Chondrocyte (in vitro differentiated cells): ENCODE data around the gene MYT1. TPM values are rescaled to one million over a fixed set of nuclear protein-coding genes. Genes with fewer than 3 reads are reported as not detected.
"Not testable (repeated sequence)": the region's sequence is repeated elsewhere in the genome, so short reads cannot be mapped to it uniquely, and the experiment has no call there.

ENCODE experiments used
- DNase-seq: peaks from one replicate; pipeline ENCODE4 v3.0.0; 2021; ENCODE audit warnings: mixed read lengths, low spot score
- H3K27ac Mint-ChIP-seq: one replicate; pipeline ENCODE4 v1.8.0; 2021; ENCODE audit warnings: mild to moderate bottlenecking, moderate library complexity, mixed read lengths; ENCODE audit not compliant: unreplicated experiment
- H3K27me3 Mint-ChIP-seq: 2 replicates; pipeline ENCODE4 v1.8.0; 2021; ENCODE audit warnings: low read depth, mixed read lengths
- H3K36me3 Mint-ChIP-seq: 2 replicates; pipeline ENCODE4 v1.8.0; 2021; ENCODE audit warnings: low read depth, mixed read lengths
- H3K4me1 Mint-ChIP-seq: 2 replicates; pipeline ENCODE4 v1.8.0; 2021; ENCODE audit warnings: low read depth, mild to moderate bottlenecking, mixed read lengths
- H3K4me3 Mint-ChIP-seq: one replicate; pipeline ENCODE4 v1.8.0; 2021; ENCODE audit warnings: mild to moderate bottlenecking, moderate library complexity, mixed read lengths; ENCODE audit not compliant: unreplicated experiment
- H3K9me3 Mint-ChIP-seq: 2 replicates; pipeline ENCODE4 v1.8.0; 2021; ENCODE audit warnings: low read depth, mixed read lengths
- total RNA-seq: library from RNA; stranded (reverse); gene quantifications from 3 replicates; pipeline ENCODE4 v1.2.1, GENCODE V29; 2021
- TF ChIP-seq, protein P1 (sequence below): fragments of 200-600 bp; sonication (generic); IDR thresholded peaks from 2 replicates; pipeline ENCODE4 v1.5.0; 2021; ENCODE audit warnings: antibody characterized with exemption, mild to moderate bottlenecking, moderate library complexity

Gene MYT1
- total RNA-seq, 1 donor from 2014 or later, result not detected

DNA sequence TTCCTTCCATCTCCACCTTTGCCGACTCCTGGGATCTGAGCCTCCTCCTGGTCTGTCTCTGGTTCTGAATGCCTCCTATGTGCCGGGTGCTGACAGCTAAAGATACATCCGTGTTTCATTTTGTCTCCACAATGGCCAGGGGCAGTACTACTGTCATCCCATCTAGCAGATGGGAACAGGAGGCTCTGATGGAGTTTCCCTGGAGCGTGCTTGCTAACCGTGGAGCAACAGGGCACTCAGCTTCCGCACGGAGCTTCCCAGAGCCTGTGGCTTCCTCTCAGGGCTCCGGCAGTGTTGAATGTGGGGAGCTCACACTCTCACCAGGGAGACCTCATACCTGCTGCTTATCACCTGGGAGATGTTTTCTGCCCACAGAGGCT lies 45.0 kb upstream of the MYT1 start:
- Mint-ChIP-seq H3K27ac (no peak overlapping the region), H3K4me3 (no peak overlapping the region), H3K9me3 (no peaks in the 10 kb centered on the region), H3K36me3 (no peaks in the 10 kb centered on the region), H3K27me3 (peaks cover 19% of the 10 kb centered on the region), H3K4me1 (peaks cover 7% of the 10 kb centered on the region)
- no peak for DNase-seq
- TF ChIP-seq, protein P1, sequence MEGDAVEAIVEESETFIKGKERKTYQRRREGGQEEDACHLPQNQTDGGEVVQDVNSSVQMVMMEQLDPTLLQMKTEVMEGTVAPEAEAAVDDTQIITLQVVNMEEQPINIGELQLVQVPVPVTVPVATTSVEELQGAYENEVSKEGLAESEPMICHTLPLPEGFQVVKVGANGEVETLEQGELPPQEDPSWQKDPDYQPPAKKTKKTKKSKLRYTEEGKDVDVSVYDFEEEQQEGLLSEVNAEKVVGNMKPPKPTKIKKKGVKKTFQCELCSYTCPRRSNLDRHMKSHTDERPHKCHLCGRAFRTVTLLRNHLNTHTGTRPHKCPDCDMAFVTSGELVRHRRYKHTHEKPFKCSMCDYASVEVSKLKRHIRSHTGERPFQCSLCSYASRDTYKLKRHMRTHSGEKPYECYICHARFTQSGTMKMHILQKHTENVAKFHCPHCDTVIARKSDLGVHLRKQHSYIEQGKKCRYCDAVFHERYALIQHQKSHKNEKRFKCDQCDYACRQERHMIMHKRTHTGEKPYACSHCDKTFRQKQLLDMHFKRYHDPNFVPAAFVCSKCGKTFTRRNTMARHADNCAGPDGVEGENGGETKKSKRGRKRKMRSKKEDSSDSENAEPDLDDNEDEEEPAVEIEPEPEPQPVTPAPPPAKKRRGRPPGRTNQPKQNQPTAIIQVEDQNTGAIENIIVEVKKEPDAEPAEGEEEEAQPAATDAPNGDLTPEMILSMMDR, result no peak

DNA sequence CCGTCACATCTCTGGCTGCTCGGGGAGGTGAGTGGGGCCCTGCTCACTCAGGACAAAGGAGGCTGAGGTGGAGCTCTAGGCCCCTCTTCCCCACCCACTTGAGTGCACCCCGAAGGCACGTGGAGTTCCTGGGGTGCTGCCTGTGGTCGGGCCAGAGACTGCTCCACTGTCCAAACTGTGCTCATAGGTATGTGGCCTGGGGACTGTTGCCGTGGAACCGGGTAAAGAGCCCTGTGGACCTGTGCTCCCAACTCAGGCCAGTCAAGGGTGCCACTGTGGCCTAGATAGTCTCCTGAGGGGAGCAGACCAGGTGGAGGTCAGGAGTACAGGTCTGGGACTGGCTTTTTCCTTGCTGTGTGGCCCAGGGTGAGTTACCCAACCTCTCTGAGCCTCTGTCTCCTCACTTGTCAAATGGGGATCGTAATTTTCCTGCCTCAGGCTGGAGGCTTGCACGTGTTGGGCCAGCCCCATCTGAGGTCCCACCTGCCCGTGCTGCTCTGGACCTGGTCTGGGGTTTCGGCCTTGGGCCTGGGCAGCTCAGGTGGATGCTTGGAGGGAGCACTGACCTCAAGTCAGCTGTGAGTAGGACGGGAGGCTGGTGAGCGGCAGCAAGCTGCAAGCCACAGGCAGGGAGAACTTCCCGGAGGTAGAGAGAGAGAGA lies 44.4 kb upstream of the MYT1 start:
- DNase-seq, result peak; percentile 54
- Mint-ChIP-seq H3K36me3 (no peaks in the 10 kb centered on the region), H3K4me3 (peak overlapping the region; percentile 40), H3K27ac (no peak overlapping the region), H3K4me1 (peaks cover 7% of the 10 kb centered on the region), H3K27me3 (peaks cover 23% of the 10 kb centered on the region), H3K9me3 (no peaks in the 10 kb centered on the region)
- TF ChIP-seq, protein P1, result no peak

DNA sequence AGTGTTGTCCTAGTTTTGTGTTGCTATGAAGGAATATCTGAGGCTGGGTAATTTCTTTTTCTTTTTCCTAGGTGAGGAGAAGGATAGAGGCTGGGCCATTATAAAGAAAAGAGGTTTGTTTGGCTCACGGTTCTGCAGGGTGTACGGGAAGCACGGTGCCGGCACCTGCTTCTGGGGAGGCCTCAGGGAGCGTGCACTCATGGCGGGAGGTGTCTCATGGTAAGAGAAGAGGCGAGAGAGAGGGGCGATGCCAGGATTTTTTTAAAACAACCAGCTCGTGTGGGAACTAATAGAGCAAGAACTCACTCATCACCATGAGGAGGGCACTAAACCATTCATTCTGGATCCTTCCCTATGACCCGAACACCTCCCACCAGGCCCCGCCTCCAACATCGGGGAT lies 42.7 kb upstream of the MYT1 start:
- peaks cover 27% of the 10 kb centered on the region for H3K27me3 Mint-ChIP-seq
- TF ChIP-seq, protein P1, result no peak
- DNase-seq, result peak; percentile 34
- H3K4me3 Mint-ChIP-seq, result no peak overlapping the region
- no peaks in the 10 kb centered on the region for H3K9me3 Mint-ChIP-seq
- peaks cover 7% of the 10 kb centered on the region for H3K4me1 Mint-ChIP-seq
- no peak overlapping the region for H3K27ac Mint-ChIP-seq
- no peaks in the 10 kb centered on the region for H3K36me3 Mint-ChIP-seq

DNA sequence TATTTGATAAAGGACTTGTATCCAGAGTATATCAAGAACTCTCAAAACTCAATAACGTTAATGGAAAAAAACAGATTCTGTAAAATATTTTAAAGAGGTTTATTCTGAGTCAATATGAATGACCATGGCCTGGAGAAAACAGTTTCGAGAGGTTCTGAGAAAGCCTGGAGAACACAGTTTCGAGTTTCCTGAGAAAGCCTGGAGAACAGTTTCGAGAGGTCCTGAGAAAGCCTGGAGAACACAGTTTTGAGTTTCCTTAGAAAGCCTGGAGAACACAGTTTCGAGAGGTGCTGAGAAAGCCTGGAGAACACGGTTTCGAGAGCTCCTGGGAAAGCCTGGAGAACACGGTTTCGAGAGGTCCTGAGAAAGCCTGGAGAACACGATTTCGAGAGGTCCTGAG lies 41.3 kb upstream of the MYT1 start:
- H3K27ac Mint-ChIP-seq, H3K4me1 Mint-ChIP-seq, H3K36me3 Mint-ChIP-seq, DNase-seq, H3K9me3 Mint-ChIP-seq, H3K4me3 Mint-ChIP-seq: not testable (repeated sequence)
- peaks cover 29% of the 10 kb centered on the region for H3K27me3 Mint-ChIP-seq

DNA sequence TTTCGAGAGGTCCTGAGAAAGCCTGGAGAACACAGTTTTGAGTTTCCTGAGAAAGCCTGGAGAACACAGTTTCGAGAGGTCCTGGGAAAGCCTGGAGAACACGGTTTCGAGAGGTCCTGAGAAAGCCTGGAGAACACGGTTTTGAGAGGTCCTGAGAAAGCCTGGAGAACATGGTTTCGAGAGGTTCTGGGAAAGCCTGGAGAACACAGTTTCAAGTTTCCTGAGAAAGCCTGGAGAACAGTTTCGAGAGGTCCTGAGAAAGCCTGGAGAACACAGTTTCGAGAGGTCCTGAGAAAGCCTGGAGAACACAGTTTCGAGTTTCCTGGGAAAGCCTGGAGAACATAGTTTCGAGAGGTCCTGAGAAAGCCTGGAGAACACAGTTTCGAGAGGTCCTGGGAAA lies 40.7 kb upstream of the MYT1 start:
- DNase-seq, H3K27ac Mint-ChIP-seq, H3K36me3 Mint-ChIP-seq, H3K4me3 Mint-ChIP-seq, H3K9me3 Mint-ChIP-seq, H3K4me1 Mint-ChIP-seq: not testable (repeated sequence)
- peaks cover 35% of the 10 kb centered on the region for H3K27me3 Mint-ChIP-seq

DNA sequence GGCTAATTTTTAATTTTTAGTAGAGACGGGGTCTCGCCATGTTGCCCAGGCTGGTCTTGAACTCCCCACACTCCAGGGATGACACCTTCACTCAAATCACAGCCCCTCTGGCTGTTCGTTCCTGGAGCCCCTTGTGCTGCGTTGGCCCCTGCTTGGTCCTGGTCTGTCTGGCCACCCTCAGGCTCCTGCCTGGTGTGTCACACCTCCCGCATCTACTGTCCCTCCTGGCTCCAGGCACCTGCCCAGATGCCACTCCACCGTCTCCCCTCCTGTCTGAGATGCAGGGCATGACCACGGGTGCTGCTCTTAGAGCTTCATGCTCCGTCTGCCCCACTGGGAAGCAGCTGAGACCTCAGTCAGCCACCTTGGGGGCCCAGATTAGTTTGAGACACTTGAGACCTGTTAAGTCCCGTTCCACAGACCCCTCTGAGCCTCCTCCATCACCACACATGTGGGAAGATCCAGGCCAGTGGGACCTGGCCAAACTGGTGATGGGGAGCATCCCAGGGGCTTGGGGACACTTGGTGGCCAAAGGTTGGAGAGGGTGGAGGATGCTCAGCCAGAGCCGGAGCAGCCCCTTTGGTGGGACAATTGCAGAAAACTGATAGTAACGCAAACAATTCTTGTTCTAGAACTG lies 35.0 kb upstream of the MYT1 start:
- Mint-ChIP-seq H3K27ac (no peak overlapping the region), H3K27me3 (peaks cover 32% of the 10 kb centered on the region), H3K4me1 (no peaks in the 10 kb centered on the region), H3K4me3 (no peak overlapping the region), H3K9me3 (peaks cover 6% of the 10 kb centered on the region), H3K36me3 (peaks cover 4% of the 10 kb centered on the region)
- peak; percentile 68 for DNase-seq
- TF ChIP-seq, protein P1, result no peak
